Breast epithelium (tissue), 3 donors: ENCODE data around the gene SRPK1.

Experiments used
- POLR2AphosphoS5 ChIP-seq, 3 donors: sonication (generic); formaldehyde crosslinking; IDR thresholded peaks; one replicate each; pipeline ENCODE4 v1.6.1; 2017; ENCODE audit warnings: antibody characterized with exemption in 3 of 3
- TF ChIP-seq, protein P1 (sequence below), 3 donors: fragments of 450-650 bp; IDR thresholded peaks; one replicate each; pipeline ENCODE4 v1.5.1; 2016 to 2017; ENCODE audit warnings: antibody characterized with exemption in 3 of 3, mild to moderate bottlenecking in 3 of 3, moderate library complexity in 3 of 3

DNA sequence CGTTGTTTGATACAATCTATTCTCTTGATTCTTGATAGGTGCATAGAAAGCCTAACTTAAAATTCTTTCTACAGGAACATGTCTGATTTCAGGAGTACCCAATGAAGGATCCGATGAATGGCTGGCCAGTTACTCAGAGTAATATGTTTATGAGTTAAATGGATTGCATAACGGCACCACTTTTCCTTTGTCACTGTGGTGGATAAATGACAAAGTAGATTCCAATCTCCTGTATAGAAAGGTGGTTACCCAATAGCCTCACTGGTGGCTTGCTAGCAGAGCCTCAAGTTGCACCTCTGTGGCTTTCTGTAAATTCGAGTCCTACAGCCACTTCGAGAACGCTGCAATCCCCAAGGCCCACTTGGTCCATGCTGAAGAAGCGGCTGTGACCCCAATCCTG, 87.4 kb downstream of the SRPK1 start:
- TF ChIP-seq, protein P1, sequence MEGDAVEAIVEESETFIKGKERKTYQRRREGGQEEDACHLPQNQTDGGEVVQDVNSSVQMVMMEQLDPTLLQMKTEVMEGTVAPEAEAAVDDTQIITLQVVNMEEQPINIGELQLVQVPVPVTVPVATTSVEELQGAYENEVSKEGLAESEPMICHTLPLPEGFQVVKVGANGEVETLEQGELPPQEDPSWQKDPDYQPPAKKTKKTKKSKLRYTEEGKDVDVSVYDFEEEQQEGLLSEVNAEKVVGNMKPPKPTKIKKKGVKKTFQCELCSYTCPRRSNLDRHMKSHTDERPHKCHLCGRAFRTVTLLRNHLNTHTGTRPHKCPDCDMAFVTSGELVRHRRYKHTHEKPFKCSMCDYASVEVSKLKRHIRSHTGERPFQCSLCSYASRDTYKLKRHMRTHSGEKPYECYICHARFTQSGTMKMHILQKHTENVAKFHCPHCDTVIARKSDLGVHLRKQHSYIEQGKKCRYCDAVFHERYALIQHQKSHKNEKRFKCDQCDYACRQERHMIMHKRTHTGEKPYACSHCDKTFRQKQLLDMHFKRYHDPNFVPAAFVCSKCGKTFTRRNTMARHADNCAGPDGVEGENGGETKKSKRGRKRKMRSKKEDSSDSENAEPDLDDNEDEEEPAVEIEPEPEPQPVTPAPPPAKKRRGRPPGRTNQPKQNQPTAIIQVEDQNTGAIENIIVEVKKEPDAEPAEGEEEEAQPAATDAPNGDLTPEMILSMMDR (IDR thresholded peaks at IDR 0.05), result no peak
- TF ChIP-seq POLR2AphosphoS5 (IDR thresholded peaks at IDR 0.05), result no peak
